ENCODE results near the gene FAM181A. TPM values are rescaled to one million over a fixed set of nuclear protein-coding genes. Genes with fewer than 3 reads are reported as not detected.

The FAM181A gene
- total RNA-seq, 4 donors from 2014 or later: not detected

- H3K9me3 ChIP-seq: no peaks in the 10 kb centered on the region
- peak overlapping the region; percentile 3 to 84 (median 80) for H3K27ac ChIP-seq
- TF ChIP-seq EP300 (IDR thresholded peaks at IDR 0.05): no peak
- no peak for TF ChIP-seq POLR2A (IDR thresholded peaks at IDR 0.05)
- TF ChIP-seq, protein P1, sequence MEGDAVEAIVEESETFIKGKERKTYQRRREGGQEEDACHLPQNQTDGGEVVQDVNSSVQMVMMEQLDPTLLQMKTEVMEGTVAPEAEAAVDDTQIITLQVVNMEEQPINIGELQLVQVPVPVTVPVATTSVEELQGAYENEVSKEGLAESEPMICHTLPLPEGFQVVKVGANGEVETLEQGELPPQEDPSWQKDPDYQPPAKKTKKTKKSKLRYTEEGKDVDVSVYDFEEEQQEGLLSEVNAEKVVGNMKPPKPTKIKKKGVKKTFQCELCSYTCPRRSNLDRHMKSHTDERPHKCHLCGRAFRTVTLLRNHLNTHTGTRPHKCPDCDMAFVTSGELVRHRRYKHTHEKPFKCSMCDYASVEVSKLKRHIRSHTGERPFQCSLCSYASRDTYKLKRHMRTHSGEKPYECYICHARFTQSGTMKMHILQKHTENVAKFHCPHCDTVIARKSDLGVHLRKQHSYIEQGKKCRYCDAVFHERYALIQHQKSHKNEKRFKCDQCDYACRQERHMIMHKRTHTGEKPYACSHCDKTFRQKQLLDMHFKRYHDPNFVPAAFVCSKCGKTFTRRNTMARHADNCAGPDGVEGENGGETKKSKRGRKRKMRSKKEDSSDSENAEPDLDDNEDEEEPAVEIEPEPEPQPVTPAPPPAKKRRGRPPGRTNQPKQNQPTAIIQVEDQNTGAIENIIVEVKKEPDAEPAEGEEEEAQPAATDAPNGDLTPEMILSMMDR (IDR thresholded peaks at IDR 0.05): no peak
- no peak for TF ChIP-seq POLR2AphosphoS5 (IDR thresholded peaks at IDR 0.05)
- peaks cover 0 to 11% of the 10 kb centered on the region in 2 donors for H3K36me3 ChIP-seq
- peaks cover 11 to 91% (median 31%) of the 10 kb centered on the region in 3 donors for H3K4me1 ChIP-seq
- no peaks in the 10 kb centered on the region for H3K27me3 ChIP-seq
- ATAC-seq: no peak
- WGBS, 2 donors (ENCODE audit: low coverage in 1 of 2): 65 to 69% methylated on average over 8 to 10 of the region's 19 CpGs
- no peak overlapping the region for H3K4me3 ChIP-seq
These were observed 28.0 kb downstream of the FAM181A start for GRCh38 chr14:93954900-93955849.

GRCh38 chr14:93955850-93956481 is 28.8 kb downstream of the FAM181A start:
- TF ChIP-seq POLR2AphosphoS5 (IDR thresholded peaks at IDR 0.05) (no peak), POLR2A (IDR thresholded peaks at IDR 0.05) (no peak), EP300 (IDR thresholded peaks at IDR 0.05) (no peak)
- TF ChIP-seq, protein P1 (IDR thresholded peaks at IDR 0.05): no peak
- H3K27me3 ChIP-seq: no peaks in the 10 kb centered on the region
- no peaks in the 10 kb centered on the region for H3K9me3 ChIP-seq
- no peak for ATAC-seq
- H3K27ac ChIP-seq: peak overlapping the region; percentile 3 to 84 (median 80)
- WGBS, 2 donors (ENCODE audit: low coverage in 1 of 2): 43% methylated on average over 6 of the region's 8 CpGs; no CpG with 5 or more reads in 1 of the 2 donors
- H3K4me1 ChIP-seq: peaks cover 11 to 98% (median 31%) of the 10 kb centered on the region in 3 donors
- peaks cover 0 to 3% of the 10 kb centered on the region in 2 donors for H3K36me3 ChIP-seq
- H3K4me3 ChIP-seq: no peak overlapping the region

DNA sequence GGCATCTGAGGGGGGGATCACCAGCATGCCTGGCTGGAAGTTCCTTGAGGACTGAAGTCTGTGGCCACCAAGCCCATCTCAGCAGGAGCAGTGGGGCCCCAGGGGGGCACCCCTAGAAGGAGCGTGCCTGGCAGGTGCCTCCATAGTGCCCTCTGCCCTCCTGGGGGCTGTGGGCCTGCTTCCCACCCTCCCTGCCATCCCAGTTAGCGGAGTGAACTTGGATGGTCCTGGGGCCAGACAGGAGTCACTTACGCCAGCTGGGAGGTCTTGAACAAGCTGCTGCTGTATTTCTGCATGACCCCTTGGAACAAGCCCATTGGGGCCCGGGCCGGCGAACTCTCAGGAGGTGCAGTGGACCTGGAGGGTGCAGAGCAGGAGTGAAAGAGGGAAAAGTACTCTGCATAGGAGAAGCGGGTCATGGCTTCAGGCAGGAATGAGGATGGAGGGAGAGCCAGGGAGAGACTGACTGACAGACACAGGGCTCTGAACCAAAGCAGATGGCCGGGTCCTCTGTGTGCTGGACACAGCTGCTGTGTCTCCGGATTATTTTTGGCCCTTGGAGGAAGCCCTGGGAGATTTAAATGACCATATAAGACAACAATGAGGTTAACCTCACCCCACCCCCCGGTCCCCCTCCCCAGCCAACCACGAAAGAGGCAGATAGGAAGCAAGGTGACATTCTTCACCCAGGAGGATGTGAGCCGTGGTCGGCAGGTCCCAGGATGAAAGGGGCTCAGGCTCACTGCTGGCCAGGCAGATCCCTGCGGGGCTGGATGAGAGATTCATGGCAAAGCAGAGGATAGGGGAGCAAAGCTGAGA is 29.6 kb downstream of the FAM181A start:
- H3K4me1 ChIP-seq: peaks cover 11 to 94% (median 31%) of the 10 kb centered on the region in 3 donors
- 0 to 31% methylated on average over 2 to 5 of the region's 14 CpGs for WGBS, 2 donors (ENCODE audit: low coverage in 1 of 2)
- H3K36me3 ChIP-seq: no peaks in the 10 kb centered on the region

GRCh38 chr14:93957333-93957710 is 30.2 kb downstream of the FAM181A start:
- no peak overlapping the region for H3K4me3 ChIP-seq
- 41 to 59% methylated on average over 3 to 6 of the region's 7 CpGs for WGBS, 2 donors (ENCODE audit: low coverage in 1 of 2)
- no peaks in the 10 kb centered on the region for H3K9me3 ChIP-seq
- peak overlapping the region; percentile 76 to 84 (median 80) for H3K27ac ChIP-seq
- H3K4me1 ChIP-seq: peaks cover 11 to 88% (median 31%) of the 10 kb centered on the region in 3 donors
- H3K36me3 ChIP-seq: no peaks in the 10 kb centered on the region
- no peak for ATAC-seq
- no peak for TF ChIP-seq POLR2A (IDR thresholded peaks at IDR 0.05)
- TF ChIP-seq EP300 (IDR thresholded peaks at IDR 0.05): no peak
- TF ChIP-seq POLR2AphosphoS5 (IDR thresholded peaks at IDR 0.05): no peak
- TF ChIP-seq, protein P1 (IDR thresholded peaks at IDR 0.05): no peak
- H3K27me3 ChIP-seq: no peaks in the 10 kb centered on the region

More for the DNA sequence above, 29.6 kb downstream of the FAM181A start:
- Histone ChIP-seq H3K9me3 (no peaks in the 10 kb centered on the region), H3K27ac (peak overlapping the region; percentile 76 to 84 (median 80)), H3K27me3 (no peaks in the 10 kb centered on the region), H3K4me3 (no peak overlapping the region)
- peak; percentile 39 for ATAC-seq
- TF ChIP-seq, protein P1 (IDR thresholded peaks at IDR 0.05): no peak
- TF ChIP-seq POLR2AphosphoS5 (IDR thresholded peaks at IDR 0.05): no peak
- no peak for TF ChIP-seq POLR2A (IDR thresholded peaks at IDR 0.05)
- no peak for TF ChIP-seq EP300 (IDR thresholded peaks at IDR 0.05)
